Measurements from ENCODE around the gene ISLR2.

The ISLR2 gene

DNA sequence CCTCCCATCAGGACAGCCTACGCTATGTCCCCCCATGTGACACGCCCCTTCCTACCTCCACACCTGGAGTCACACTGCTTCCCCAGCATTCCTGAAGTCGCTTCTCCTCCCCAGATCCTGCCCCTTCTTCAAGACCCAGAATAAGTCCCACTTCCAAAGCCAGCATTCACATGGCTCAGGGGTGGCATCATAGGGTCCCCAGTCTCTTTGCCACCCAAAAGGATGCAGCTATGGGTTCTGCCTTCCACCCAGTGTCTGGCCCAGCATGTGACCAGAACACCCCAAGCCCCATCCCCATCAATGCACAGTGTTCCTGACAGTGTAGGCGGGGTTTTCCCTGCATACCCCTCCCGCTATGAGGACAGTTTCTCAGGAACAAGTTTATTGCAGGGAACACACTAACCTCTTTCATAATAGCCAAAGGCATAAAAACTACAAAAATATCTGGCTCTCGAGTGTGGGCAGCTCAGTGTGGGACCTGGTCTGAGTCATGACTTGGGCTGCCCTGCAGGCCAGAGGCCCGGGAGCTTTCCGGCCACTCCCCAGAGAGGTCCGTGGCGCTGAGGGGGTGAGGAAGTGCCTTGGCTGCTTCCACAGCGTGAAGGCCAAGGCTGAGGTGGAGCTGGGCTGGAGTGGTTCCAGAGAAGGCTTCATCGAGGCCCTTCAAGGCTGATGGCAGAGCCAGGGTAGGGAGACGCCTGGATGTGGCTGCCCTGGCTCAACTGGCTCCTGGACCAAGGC, 48.9 kb downstream of the ISLR2 start:
- no peak for DNase-seq

GRCh38 chr15:74179983-74180880, 49.8 kb downstream of the ISLR2 start:
- no peak for DNase-seq

GRCh38 chr15:74180881-74181602, 50.7 kb downstream of the ISLR2 start:
- DNase-seq: no peak

DNA sequence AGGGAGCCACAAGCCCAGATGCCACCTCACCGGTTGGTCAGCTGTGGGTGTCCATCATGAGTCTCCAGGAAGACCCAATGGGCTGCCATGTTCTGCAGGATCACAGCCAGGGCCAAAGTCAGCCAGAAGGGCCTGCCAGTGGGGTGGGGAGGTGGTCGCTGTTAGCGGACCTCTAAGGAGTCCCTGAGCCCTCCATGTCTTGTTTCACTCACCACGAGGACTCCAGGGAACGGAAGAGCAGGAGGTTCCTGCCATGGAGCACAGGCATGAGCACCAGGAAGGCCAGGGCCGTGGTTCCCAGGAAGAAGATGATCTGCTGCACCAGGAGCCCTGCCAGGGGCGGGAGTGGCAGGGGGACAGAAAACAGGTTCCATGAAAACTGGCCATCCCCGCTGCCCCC, 51.7 kb downstream of the ISLR2 start:
- DNase-seq: no peak

DNA sequence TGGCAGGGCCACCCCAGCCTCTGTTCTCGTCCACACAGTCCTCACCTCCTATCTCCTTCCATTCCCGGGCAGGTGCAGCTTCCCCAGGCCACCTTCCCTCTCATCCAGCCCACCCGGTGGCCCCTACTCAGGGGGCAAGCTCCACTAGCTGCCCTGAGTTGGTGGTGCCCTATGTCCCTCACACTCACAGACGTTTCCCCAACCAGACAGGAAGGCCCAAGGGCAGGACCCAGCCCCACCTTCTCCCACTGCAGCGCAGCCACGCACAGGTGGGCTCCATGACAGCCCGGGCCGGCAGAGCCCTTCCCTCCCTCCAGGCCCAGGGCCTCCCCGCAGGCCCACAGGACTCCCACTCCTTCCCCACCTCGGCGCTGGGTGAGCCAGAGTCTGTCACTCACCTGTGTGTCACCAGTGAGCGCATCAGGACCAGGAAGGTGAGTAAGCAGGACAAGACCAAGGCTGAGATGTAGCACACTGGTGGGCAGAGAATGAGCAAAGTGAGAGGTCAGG, 54.3 kb downstream of the ISLR2 start:
- DNase-seq: no peak

DNA sequence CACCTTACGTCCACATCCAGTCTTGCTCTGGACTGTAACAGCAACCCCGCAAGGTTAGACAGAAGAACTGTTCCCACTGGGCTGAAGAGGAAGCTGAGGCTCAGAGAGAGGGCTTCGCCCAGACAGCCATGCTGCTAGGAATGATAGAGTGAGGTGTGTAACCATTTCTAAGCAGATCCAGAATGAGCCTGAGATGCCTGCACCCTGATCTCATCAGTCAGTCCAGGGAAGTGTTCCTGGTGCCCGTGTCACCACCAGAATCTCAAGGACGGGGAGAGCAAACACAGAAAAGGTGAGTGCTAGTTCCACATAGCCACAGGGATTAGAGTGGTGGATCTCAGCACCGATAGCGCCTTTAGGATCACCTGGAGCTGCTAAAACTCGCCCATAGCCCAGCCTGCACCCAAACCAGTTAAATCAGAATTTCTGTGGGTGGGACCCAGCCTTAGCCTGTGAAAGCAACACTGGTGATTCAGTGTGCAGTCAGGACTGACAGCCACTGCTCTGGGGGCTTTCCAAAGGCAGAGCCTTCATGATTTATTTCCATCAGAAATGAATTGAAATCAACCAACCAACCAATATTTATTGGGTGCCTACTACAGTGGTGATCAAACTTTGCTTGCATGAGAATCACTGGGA, 55.4 kb downstream of the ISLR2 start:
- no peak for DNase-seq
